Measurements from ENCODE around the gene DSCAML1. TPM values are rescaled to one million over a fixed set of nuclear protein-coding genes. Genes with fewer than 3 reads are reported as not detected.

DSCAML1 gene
- polyA plus RNA-seq, 3 donors: 0.13 to 0.46 (median 0.34) TPM

DNA sequence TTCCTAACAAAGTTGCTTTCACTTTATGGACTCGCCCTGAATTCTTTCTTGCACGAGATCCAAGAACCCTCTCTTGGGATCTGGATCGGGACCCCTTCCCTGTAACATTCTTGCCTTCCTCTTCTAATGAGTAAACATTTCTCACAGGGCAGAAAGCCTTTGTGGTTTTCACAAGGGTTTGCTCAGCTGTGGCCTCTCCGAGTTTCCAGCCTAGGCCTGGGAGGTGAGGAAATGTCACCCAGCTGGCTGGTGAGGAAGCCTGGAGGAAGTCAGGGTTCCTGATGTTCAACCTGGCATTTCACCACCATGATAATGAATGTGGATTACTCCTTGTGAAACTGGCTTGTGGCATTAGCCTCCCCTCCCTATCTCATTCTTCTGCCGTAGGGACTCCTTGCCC lies 224.9 kb downstream of the DSCAML1 start:
- WGBS, 3 donors: 30 to 66% (median 33%) methylated on average over 5 of the region's 5 CpGs
- no peak overlapping the region for H3K27ac ChIP-seq (ENCODE audit: low read depth, low read length)

DNA sequence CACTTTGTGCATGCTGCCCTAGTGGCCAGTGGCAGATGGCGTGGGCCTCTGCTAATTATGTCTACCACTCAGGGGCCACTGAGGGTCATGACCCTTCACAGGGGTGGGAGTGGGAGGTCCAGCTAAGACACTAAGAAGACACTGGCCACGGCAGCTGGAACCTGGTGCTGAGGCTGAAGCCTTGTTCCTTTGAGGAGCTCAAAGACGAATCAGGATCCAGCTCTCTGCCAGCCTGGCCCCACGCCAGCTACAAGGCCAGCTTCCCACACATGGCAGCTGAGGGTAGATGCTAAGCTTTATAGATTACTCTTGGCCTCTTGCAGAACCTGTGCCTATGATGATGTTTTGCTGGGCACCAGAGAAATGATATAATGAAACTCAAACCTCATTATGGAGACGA lies 226.3 kb downstream of the DSCAML1 start:
- WGBS, 3 donors: 70 to 72% (median 70%) methylated on average over 5 of the region's 5 CpGs

DNA sequence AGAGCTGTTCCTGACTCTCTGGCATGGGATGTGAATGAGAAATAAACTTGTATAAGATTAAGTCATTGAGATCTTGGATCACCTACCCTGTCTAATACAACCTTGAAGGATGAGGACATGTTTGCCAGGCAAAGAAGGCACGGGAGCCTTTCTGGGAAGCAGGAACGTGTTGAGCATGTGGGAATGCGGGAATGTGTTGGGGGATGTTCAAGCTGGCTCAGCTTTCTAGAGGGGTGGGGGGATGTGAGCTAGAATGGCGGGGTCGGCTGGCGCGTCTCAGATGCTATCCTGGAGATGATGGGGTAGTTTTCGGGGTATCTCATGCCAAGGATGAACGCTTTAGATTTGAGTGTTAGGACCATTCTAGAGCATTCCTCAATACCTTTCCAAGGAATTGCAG lies 227.1 kb downstream of the DSCAML1 start:
- 80 to 95% (median 94%) methylated on average over 9 of the region's 9 CpGs for WGBS, 3 donors
- H3K27ac ChIP-seq (ENCODE audit: low read depth, low read length): no peak overlapping the region

More for the DNA sequence above, 226.3 kb downstream of the DSCAML1 start:
- H3K27ac ChIP-seq (ENCODE audit: low read depth, low read length): no peak overlapping the region

DNA sequence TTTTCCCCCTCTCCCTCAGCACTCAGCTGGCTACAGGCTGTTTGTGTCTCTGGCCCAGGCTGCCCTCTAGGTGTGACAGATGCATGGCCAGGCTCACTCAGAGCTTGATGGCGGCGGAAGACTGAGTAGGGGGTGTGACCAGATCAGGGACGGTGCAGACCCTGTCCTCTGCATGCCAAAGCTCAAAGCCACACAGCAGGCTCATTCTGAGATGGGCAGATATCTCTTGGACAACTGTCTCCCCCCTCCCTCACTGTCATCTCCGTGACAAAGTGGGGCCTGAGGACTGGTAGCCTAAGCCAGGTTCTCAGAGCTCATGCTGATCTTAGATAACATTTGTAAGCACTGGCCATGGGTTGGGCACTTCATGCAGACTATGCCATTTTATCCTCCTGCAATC lies 231.3 kb downstream of the DSCAML1 start:
- H3K27ac ChIP-seq (ENCODE audit: low read depth, low read length): no peak overlapping the region
- WGBS, 3 donors: 58 to 81% (median 76%) methylated on average over 4 of the region's 4 CpGs

DNA sequence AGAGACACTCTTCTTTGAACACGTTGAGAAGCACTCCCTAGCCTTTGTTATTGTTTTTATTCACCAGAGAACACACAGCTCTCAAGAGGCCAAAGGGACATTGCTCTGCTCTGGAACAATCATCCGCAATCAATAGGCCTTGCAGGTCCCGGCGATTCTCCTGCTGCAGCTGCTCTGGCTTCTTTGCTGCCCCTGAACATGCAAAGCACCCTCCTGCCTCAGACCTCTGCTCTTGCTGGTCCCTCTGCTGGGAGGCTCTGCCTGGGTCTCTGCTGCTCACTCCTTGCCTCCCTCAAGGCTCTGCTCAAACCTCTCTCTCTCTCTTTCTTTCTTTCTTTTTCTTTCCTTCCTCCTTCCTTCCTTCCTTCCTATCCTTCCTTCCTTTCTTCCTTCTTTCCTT lies 232.7 kb downstream of the DSCAML1 start:
- H3K27ac ChIP-seq (ENCODE audit: low read depth, low read length): no peak overlapping the region
- WGBS, 3 donors: 66 to 90% (median 70%) methylated on average over 4 of the region's 4 CpGs

DNA sequence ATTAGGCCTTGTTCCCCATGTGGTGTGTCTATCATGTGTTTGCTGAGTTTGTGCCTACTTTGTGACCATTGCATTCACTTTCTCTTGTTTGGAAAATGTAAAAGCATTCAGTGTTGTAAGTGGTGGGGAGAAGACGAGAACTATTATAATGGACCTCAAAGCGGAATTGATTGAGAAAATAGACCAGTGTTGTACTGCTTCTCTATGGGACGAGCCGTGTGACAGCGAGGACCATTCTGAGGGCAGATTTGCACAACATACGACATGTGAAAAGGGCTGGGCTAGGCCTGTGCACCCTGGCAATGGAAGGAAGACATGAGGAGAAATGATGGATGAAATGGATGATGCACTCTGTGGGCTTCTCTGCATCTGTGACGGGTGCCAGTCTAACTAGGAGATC lies 233.5 kb downstream of the DSCAML1 start:
- H3K27ac ChIP-seq (ENCODE audit: low read depth, low read length): no peak overlapping the region
- 80 to 97% (median 96%) methylated on average over 7 of the region's 7 CpGs for WGBS, 3 donors

DNA sequence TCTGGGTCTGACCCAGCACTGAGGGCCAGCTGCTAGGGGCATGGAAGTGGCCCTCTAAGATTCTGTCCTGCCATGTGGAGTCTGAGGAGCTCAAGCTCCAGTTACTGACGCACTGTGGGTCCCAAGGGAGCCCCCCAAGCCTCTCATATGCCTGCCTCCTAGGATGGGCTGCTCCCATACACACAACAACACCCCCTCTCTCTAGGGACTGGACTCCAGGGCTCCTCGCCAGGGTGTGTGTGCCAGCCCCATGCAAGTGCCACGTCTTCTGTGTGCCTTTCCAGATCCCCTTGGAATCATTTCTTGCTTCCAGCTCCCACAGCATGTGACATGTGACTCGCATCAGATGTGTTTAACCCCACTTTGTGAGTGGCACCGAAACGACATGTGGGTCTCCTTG lies 234.9 kb downstream of the DSCAML1 start:
- WGBS, 3 donors: 58 to 76% (median 61%) methylated on average over 6 of the region's 6 CpGs

DNA sequence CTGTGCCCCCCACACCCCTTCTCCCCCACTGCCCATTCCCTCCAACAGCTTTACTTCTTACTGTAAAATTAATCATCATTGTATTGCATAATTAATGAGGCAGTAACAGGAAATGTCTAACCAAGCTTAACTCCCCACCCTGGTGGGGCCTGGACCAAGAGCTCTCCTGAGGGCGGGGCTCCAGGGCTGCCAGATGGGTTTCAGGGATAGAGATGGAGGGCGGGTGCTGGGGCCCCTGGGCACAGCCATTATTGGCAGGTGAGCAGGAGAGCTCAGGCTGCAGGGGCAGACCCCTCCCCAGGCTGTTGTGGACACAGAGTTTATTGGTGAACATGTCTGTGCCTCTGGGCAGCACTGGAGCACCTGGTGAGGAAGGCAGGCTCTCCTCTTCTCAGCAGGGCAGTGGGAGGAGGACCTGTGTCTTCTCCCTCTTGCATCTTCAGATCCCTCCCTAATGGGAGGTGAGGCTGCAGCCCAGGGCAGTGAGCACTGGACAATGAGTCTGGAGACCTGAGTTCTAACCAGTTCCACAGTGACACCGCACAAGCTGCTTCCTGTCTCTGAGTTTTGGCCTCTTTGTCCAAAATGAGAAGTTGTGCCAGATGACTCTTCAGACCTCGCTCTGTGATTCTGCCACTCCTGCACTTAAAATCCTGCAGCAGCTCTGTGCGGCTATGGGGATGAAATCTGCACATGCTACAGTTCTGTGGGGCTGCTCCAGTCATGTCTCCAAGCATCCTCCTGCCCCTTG lies 236.1 kb downstream of the DSCAML1 start:
- 70 to 79% (median 78%) methylated on average over 5 of the region's 5 CpGs for WGBS, 3 donors
- H3K27ac ChIP-seq (ENCODE audit: low read depth, low read length): no peak overlapping the region

More for the DNA sequence above, 234.9 kb downstream of the DSCAML1 start:
- H3K27ac ChIP-seq (ENCODE audit: low read depth, low read length): no peak overlapping the region

DNA sequence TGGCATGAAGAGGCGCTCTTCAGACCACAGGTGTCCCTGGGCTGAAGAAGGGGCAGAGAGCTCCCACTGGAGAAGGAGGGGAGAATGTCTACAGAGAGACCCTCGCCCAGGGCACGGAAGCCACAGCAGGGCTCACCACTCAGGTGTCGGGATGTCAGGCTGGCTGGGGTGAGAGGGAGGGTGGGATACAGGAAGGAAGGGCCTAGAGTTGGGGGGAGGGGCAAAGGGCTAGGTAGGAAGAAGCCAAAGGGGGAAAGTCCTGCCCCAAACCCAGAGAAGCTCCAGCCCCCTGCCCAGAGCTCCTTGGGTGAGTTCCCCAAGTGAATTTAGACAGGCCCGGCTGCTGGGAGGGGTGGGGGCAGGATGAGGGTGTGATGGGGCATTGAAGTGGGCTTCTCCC lies 237.3 kb downstream of the DSCAML1 start:
- H3K27ac ChIP-seq (ENCODE audit: low read depth, low read length): no peak overlapping the region
- 68 to 81% (median 73%) methylated on average over 5 of the region's 5 CpGs for WGBS, 3 donors

DNA sequence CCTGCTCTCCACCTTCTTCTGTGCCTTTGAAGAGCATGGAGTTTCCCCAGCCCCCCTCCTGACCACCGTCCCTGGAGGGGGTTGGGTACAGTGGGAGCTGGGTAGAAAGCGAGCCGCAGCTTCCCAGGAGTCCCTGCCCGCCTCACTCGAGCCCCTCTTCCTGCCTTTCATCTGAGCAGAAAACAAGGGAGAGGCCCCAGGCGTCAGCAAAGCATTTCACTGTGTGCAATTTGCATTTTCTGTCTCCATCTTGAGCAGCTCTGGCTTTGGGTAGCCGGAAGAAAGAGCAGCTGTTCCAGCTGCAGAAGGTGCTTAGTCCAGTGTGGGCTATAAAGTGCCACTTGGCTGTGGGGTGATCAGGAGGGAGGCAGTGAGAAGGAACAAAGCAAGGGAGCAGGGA lies 239.7 kb downstream of the DSCAML1 start:
- no peak overlapping the region for H3K27ac ChIP-seq (ENCODE audit: low read depth, low read length)
- 47 to 67% (median 63%) methylated on average over 7 of the region's 7 CpGs for WGBS, 3 donors

DNA sequence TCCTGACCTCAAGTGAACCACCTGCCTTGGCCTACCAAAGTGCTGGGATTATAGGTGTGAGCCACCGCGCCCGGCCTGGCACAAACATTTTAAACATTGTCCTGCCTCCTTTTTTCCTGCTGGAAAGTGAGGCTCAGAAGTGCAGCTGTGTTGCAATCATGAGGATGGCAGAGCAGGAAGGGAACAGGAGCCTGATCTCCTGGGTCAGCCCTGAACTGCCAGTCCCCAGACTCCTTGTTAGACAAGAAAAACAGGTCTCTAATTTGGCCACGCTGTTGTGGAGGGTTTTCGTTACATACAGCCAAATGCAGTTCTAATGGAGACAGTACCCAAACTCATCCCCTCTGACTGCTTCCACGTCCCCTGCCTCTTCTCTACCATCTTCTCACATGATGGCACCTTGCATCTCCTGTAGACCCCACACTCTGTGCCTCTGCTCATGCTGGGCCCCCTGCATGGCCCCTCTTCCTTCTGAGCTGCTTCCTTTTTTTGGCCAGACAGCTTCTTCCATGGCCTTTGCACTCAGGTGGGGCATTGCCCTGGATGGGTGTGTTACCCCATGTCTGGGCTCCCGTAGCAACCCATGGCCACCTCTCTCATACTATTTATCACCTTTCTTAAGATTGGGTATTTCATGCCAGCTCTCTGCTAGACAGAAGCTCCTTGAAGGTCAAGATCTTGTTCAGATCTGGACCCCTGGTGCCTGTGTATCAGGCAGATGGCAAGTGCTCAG lies 242.2 kb downstream of the DSCAML1 start:
- WGBS, 3 donors: 71 to 90% (median 73%) methylated on average over 7 of the region's 7 CpGs

DNA sequence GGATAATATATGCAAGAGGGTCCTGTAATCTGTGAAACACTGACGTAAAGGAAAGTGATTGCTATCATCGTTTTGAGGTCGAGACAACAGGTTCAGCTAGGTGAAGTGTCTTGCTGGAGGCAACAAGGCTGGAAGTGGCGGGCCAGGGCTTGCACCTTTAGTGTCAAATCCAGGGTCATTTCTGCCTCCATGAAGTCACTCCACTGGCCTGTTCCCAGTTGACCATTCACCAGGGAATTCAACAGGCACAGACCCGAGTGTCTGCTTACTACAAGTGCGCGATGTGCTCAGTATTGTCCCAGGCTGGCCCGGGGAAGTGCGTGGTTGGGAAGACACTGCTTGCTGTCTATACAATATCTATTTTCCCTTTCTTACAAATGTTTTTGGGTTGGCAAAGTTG lies 244.4 kb downstream of the DSCAML1 start:
- 79 to 91% (median 91%) methylated on average over 9 of the region's 9 CpGs for WGBS, 3 donors
- no peak overlapping the region for H3K27ac ChIP-seq (ENCODE audit: low read depth, low read length)

More for the DNA sequence above, 242.2 kb downstream of the DSCAML1 start:
- no peak overlapping the region for H3K27ac ChIP-seq (ENCODE audit: low read depth, low read length)

DNA sequence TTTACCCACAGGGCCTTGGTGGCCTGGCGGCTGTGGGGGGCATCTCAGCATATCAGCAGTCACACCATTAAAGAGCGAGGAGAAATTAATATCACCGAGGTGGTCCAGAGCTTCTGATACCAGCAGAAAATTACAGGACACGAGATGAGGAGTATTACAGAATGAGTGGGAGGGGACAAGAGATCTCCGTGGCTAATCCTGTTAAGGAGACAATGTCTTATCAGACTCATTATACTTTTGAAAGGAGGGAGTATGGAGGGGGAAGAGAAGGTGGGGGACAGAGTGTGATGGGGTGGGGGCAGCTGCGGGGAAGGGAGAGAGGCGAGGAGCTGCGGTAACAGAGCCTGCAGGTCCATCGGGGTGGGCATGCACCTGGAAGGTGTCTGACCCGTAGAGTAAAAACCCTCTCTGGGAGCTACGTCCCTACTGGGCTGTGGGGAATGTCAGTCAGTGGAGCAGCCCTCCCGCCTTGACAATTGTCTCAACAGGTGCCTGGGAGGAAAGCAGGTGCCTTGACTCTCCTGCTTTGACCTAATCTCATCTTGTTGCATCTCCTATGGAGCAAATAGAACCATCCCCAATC lies 245.2 kb downstream of the DSCAML1 start:
- no peak overlapping the region for H3K27ac ChIP-seq (ENCODE audit: low read depth, low read length)
- 60 to 84% (median 77%) methylated on average over 12 of the region's 12 CpGs for WGBS, 3 donors

DNA sequence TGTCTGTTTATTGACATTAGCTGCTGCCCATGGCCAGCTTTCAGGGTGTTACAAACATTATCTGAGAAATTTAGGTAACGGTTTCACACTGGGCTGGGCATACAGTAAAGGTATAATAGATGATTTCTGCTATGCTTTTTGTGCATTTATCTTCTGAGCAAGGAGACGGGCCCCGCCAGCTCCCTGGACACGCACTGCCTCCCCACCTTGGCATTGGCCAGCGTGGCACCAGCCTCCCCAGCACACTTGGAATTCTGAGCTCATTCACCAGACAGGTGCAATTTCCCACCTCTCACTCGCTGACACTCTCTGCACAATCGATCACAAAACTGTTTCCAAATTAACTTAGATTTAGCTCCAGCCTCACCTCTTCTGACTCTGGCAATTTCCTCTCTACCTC lies 246.6 kb downstream of the DSCAML1 start:
- H3K27ac ChIP-seq (ENCODE audit: low read depth, low read length): no peak overlapping the region
- 52 to 91% (median 89%) methylated on average over 6 to 7 of the region's 7 CpGs for WGBS, 3 donors

DNA sequence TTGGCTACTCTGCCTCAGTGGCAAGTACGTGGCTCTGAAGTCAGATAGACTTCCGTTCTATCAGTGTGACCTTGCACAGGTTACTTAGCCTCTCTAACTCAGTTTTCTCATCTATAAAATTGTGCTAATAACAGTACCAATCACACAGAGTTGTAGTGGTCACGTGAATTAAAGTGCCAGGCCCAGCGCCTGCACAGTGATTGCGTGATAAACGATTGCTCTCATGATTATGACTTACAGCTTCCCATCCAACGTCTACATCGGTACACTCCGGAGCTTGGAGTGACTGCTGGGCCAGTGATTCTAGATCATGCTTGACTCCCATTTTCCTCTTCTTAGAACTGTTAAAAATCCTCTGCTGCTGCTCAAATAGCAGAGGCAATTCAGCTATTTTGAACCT lies 247.6 kb downstream of the DSCAML1 start:
- no peak overlapping the region for H3K27ac ChIP-seq (ENCODE audit: low read depth, low read length)
- 80 to 90% (median 83%) methylated on average over 9 of the region's 9 CpGs for WGBS, 3 donors

DNA sequence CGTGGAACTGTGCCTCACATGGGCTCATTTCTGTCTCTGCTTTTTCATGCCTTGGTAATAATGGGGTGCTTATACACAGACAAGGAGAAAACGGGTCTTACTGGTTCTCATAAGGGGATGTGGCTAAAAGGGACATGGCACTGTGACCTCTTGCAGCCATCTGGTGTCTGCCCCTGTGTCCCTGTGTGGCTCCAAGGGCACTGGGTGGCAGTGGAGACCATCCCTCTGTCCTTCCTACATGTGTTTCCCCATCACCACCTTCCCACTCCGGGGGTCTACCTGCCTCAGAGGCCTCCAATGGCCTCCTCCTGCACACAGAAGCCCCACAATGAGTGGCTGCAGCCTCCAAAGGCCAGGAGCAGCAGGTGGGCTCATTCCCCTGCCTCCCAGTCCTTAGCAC lies 248.1 kb downstream of the DSCAML1 start:
- no peak overlapping the region for H3K27ac ChIP-seq (ENCODE audit: low read depth, low read length)
- 67 to 82% (median 69%) methylated on average over 3 of the region's 3 CpGs for whole genome bisulfite sequencing, 3 donors

DNA sequence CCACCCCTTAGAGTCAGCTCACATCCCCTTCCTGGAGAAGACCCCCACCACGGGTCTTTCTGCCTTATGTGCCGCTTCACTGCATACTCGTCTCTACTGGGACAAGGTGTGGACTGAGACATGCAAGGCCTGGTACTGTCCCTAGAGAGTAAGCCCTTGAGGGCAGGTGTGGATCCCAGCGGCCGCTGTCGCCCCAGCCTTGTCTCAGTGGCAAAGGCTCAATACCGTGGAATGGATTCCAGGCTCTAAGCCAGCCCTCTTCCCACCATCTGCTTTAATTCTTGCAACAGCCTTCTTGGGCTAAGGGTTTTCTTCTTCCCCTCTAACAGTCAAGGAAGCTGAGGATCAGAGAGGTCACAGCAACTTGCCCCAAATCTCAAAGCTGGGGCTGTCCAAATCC lies 249.1 kb downstream of the DSCAML1 start:
- WGBS, 3 donors: 77 to 88% (median 86%) methylated on average over 7 of the region's 7 CpGs
- no peak overlapping the region for H3K27ac ChIP-seq (ENCODE audit: low read depth, low read length)

DNA sequence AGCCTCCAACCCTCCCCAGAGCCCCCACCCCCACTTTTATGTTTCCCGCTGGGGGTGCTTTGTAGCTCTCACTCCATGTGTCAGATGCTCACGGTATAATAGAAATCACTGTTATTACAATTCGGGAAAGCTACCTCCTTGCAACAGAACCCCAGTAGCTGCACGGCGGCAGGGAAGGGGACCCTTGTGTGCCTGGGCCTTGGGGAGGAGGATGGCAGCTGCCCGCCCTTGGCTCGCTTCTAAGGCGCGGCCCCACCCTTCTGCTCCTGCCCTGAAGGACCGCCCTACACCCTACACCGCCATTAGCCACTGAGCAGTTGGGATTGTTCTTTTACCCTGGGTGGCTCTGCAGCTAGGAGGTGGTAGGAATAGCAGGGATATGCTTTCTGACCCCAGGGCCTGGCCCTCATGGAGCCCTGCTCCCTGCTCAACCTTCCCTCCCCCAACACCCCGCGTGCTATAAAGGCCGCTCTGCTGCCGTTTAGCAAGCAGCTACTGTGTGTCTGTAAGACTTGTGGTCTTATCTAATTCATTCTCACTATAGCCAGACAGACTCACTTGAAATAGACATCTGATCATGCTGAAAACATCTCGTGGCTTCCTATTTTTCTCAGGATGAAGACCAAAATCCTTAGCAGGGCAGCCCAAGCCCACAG lies 249.7 kb downstream of the DSCAML1 start:
- H3K27ac ChIP-seq (ENCODE audit: low read depth, low read length): no peak overlapping the region
- 74 to 88% (median 83%) methylated on average over 16 of the region's 16 CpGs for WGBS, 3 donors

Measured in adipose tissue (tissue), 3 donors.